Measurements from ENCODE around the gene LLGL1.
A peak's percentile ranks its signal among the peaks of the same experiment; 100 is the strongest.

Gene LLGL1

DNA sequence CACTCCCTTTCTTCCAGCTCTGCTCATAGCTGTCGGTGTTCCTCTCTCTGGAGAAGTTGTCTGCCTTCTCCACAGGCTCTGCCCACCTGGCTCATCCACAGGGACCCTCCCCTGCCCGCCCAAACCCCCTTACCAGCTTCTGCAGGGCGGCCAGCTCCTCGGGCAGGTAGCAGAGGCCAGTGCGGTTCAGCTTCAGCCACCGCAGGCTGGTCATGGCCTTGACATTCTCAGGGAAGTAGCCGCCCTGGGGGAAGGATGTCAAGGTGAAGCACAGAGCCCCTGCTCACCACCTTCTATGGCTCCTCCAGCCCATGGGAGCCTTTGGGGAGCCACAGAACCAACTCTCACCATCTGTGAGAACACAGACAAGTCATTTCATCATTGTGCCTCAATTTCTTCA is 31.3 kb downstream of the LLGL1 start:
- H4K20me1 ChIP-seq (ENCODE audit: low read depth, low read length) = no peaks in the 10 kb centered on the region
- H2AFZ ChIP-seq (ENCODE audit: low read depth, low read length, severe bottlenecking) = no peak overlapping the region
- peaks cover 6% of the 10 kb centered on the region; the same call in 1 of the 2 replicates for H3F3A ChIP-seq (ENCODE audit: insufficient read depth)
- peaks cover 14% of the 10 kb centered on the region; the same call in 1 of the 2 replicates for H3K79me2 ChIP-seq (ENCODE audit: insufficient read depth, low read length)
- H3K9ac ChIP-seq (ENCODE audit: low read length) = no peak overlapping the region
- TF ChIP-seq, protein P1, sequence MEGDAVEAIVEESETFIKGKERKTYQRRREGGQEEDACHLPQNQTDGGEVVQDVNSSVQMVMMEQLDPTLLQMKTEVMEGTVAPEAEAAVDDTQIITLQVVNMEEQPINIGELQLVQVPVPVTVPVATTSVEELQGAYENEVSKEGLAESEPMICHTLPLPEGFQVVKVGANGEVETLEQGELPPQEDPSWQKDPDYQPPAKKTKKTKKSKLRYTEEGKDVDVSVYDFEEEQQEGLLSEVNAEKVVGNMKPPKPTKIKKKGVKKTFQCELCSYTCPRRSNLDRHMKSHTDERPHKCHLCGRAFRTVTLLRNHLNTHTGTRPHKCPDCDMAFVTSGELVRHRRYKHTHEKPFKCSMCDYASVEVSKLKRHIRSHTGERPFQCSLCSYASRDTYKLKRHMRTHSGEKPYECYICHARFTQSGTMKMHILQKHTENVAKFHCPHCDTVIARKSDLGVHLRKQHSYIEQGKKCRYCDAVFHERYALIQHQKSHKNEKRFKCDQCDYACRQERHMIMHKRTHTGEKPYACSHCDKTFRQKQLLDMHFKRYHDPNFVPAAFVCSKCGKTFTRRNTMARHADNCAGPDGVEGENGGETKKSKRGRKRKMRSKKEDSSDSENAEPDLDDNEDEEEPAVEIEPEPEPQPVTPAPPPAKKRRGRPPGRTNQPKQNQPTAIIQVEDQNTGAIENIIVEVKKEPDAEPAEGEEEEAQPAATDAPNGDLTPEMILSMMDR (IDR thresholded peaks at IDR 0.05; ENCODE audit: insufficient read depth, low read length, poor library complexity, severe bottlenecking) = no peak
- no peak for TF ChIP-seq EZH2phosphoT487 (conservative IDR thresholded peaks at IDR 0.05; ENCODE audit: low read length)
- no peaks in the 10 kb centered on the region for H3K9me2 ChIP-seq (replicated peaks; ENCODE audit: insufficient read depth, low read length)
- H3K4me2 ChIP-seq (ENCODE audit: low read depth, low read length, poor library complexity, severe bottlenecking) = peak overlapping the region; percentile 74
- H3K27me3 ChIP-seq (ENCODE audit: low read length) = no peaks in the 10 kb centered on the region
- H3K9me3 ChIP-seq (ENCODE audit: insufficient read depth, low read length) = no peaks in the 10 kb centered on the region
- no peaks in the 10 kb centered on the region for H3K36me3 ChIP-seq (ENCODE audit: low read length)
- no peak overlapping the region for H3K4me3 ChIP-seq (ENCODE audit: insufficient read depth, low read length, poor library complexity, severe bottlenecking)
- H3K27ac ChIP-seq (ENCODE audit: low read depth, low read length) = no peak overlapping the region

DNA sequence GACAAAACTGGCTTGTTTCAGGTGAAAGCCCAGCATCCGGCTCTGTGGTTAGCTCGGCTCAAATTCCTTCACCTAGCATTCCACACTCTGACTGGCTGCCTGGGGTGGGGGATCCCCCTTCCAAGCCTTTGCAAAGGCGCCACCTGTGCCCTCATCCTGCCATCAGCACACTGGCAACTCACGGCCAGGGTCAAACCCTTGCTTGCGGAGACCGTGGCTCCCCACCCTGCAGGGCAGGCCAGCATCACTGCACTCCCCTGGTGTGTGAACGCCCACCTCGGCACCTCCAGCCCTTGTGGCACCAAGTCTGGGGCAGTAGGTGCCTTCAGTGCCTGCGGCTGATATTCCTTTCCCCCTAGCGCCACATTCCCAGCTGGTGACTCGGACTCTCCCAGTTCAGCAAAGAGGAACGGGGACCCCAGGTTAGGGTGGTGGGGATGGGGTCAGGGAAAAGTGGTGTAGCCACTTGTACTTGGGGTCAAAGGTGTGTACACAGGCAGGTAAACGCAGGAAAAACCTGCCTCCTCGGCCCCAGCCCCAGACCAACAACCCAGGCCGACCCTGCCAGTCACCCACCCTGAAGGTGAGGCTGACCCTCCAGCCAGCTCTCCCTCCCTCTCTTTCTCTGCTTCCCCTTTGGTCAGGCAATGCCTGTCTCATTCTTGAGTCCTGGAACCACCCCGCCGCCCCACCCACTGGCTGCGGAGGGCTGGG is 32.0 kb downstream of the LLGL1 start:
- Histone ChIP-seq H3K9me2 (replicated peaks; ENCODE audit: insufficient read depth, low read length) (no peaks in the 10 kb centered on the region), H3K27ac (ENCODE audit: low read depth, low read length) (peak overlapping the region; percentile 63), H3F3A (ENCODE audit: insufficient read depth) (peaks cover 6% of the 10 kb centered on the region; the same call in 1 of the 2 replicates), H3K36me3 (ENCODE audit: low read length) (no peaks in the 10 kb centered on the region), H2AFZ (ENCODE audit: low read depth, low read length, severe bottlenecking) (no peak overlapping the region), H3K27me3 (ENCODE audit: low read length) (no peaks in the 10 kb centered on the region), H3K4me2 (ENCODE audit: low read depth, low read length, poor library complexity, severe bottlenecking) (peak overlapping the region; percentile 74), H3K4me3 (ENCODE audit: insufficient read depth, low read length, poor library complexity, severe bottlenecking) (peak overlapping the region; percentile 70), H3K9ac (ENCODE audit: low read length) (peak overlapping the region; percentile 96), H3K9me3 (ENCODE audit: insufficient read depth, low read length) (no peaks in the 10 kb centered on the region), H3K79me2 (ENCODE audit: insufficient read depth, low read length) (peaks cover 14% of the 10 kb centered on the region; the same call in 1 of the 2 replicates), H4K20me1 (ENCODE audit: low read depth, low read length) (no peaks in the 10 kb centered on the region)
- TF ChIP-seq, protein P1 (IDR thresholded peaks at IDR 0.05; ENCODE audit: insufficient read depth, low read length, poor library complexity, severe bottlenecking) = no peak
- TF ChIP-seq EZH2phosphoT487 (conservative IDR thresholded peaks at IDR 0.05; ENCODE audit: low read length) = no peak

DNA sequence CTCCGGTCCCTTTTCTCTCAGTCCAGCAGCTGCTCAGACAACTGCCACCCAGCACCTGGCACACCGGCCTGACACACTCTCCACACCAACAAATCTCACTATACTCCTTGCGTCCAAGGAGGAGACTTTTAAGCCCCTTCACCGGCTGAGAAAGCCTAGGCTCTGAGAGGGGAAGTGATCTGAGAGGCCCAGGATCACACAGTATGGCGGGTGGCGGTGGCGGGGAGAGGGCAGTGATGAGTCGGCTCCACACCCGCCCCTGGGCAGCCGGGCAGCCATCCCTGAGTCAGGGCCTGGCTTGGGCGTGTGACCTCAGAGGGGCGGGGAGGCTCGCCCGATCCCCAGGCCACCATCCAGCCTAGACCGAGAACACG is 32.5 kb downstream of the LLGL1 start:
- Histone ChIP-seq H3K9ac (ENCODE audit: low read length) (peak overlapping the region; percentile 96), H3K9me2 (replicated peaks; ENCODE audit: insufficient read depth, low read length) (no peaks in the 10 kb centered on the region), H3F3A (ENCODE audit: insufficient read depth) (peaks cover 6% of the 10 kb centered on the region; the same call in 1 of the 2 replicates), H3K9me3 (ENCODE audit: insufficient read depth, low read length) (no peaks in the 10 kb centered on the region), H3K79me2 (ENCODE audit: insufficient read depth, low read length) (peaks cover 14% of the 10 kb centered on the region; the same call in 1 of the 2 replicates), H4K20me1 (ENCODE audit: low read depth, low read length) (no peaks in the 10 kb centered on the region), H3K36me3 (ENCODE audit: low read length) (no peaks in the 10 kb centered on the region), H3K27me3 (ENCODE audit: low read length) (no peaks in the 10 kb centered on the region), H2AFZ (ENCODE audit: low read depth, low read length, severe bottlenecking) (peak overlapping the region; percentile 82), H3K27ac (ENCODE audit: low read depth, low read length) (peak overlapping the region; percentile 63), H3K4me2 (ENCODE audit: low read depth, low read length, poor library complexity, severe bottlenecking) (peak overlapping the region; percentile 74), H3K4me3 (ENCODE audit: insufficient read depth, low read length, poor library complexity, severe bottlenecking) (peak overlapping the region; percentile 70)
- TF ChIP-seq, protein P1 (IDR thresholded peaks at IDR 0.05; ENCODE audit: insufficient read depth, low read length, poor library complexity, severe bottlenecking) = no peak
- TF ChIP-seq EZH2phosphoT487 (conservative IDR thresholded peaks at IDR 0.05; ENCODE audit: low read length) = no peak

All from SU-DHL-6 (cell line).